ENCODE measurements around the gene PTTG1IP.

The PTTG1IP gene

GRCh38 chr21:44908908-44909307 is 35.4 kb upstream of the PTTG1IP start:
- no peak for DNase-seq

GRCh38 chr21:44907966-44908895 is 34.7 kb upstream of the PTTG1IP start:
- DNase-seq, result no peak

GRCh38 chr21:44907225-44907965 is 33.9 kb upstream of the PTTG1IP start:
- no peak for DNase-seq

GRCh38 chr21:44905728-44906090 is 32.2 kb upstream of the PTTG1IP start:
- no peak for DNase-seq

GRCh38 chr21:44905016-44905727 is 31.7 kb upstream of the PTTG1IP start:
- no peak for DNase-seq

GRCh38 chr21:44904141-44904923 is 30.8 kb upstream of the PTTG1IP start:
- no peak for DNase-seq

GRCh38 chr21:44903689-44904088 is 30.2 kb upstream of the PTTG1IP start:
- no peak for DNase-seq

GRCh38 chr21:44903050-44903685 is 29.7 kb upstream of the PTTG1IP start:
- DNase-seq, result no peak

GRCh38 chr21:44902268-44903049 is 29.0 kb upstream of the PTTG1IP start:
- DNase-seq, result no peak

GRCh38 chr21:44901391-44902074 is 28.0 kb upstream of the PTTG1IP start:
- DNase-seq, result no peak

- no peak for DNase-seq
These were observed 27.2 kb upstream of the PTTG1IP start for GRCh38 chr21:44900559-44901251.

- no peak for DNase-seq
These were observed 26.5 kb upstream of the PTTG1IP start for GRCh38 chr21:44899768-44900558.

- DNase-seq, result no peak
These were observed 25.6 kb upstream of the PTTG1IP start for GRCh38 chr21:44898851-44899767.

GRCh38 chr21:44898011-44898488 is 24.6 kb upstream of the PTTG1IP start:
- DNase-seq, result no peak

GRCh38 chr21:44897326-44898010 is 24.0 kb upstream of the PTTG1IP start:
- DNase-seq, result no peak

GRCh38 chr21:44896561-44897286 is 23.2 kb upstream of the PTTG1IP start:
- no peak for DNase-seq

All from SW 1271 (cell line).